GM12878 (cell line): ENCODE measurements around the gene TIMP2.

Experiments used
- ATF7 ChIP-seq: fragments of 450-650 bp; IDR thresholded peaks from 2 replicates; pipeline ENCODE4 v1.6.1; 2016; ENCODE audit warnings: low read depth, mild to moderate bottlenecking
- BACH1 ChIP-seq: fragments of 450-650 bp; IDR thresholded peaks from 2 replicates; pipeline ENCODE4 v1.6.1; 2017; ENCODE audit warnings: mild to moderate bottlenecking, borderline replicate concordance
- CEBPB ChIP-seq, 2 experiments: fragments of 150-350 bp in 1 of 2; IDR thresholded peaks; 2 replicates each; pipeline ENCODE4 v1.6.1; 2012 to 2014; ENCODE audit warnings: low read depth in 2 of 2, low read length in 2 of 2, borderline replicate concordance in 1 of 2, inconsistent platforms in 1 of 2
- CREM ChIP-seq: IDR thresholded peaks from 2 replicates; pipeline ENCODE4 v1.6.1; 2014; ENCODE audit warnings: antibody characterized with exemption, low read depth
- MYC ChIP-seq: IDR thresholded peaks from 2 replicates; pipeline ENCODE4 v1.6.1; 2011; ENCODE audit warnings: mild to moderate bottlenecking, low read length, moderate library complexity, inconsistent platforms; ENCODE audit not compliant: insufficient read depth, insufficient replicate concordance, insufficient read length, severe bottlenecking
- POLR2A ChIP-seq: IDR thresholded peaks from 2 replicates; pipeline ENCODE4 v1.6.1; 2011; ENCODE audit warnings: low read depth, mild to moderate bottlenecking, low read length
- RFX5 ChIP-seq: IDR thresholded peaks from 2 replicates; pipeline ENCODE4 v1.6.1; 2011; ENCODE audit warnings: low read depth, low read length, improper control_type of control experiment
- SP1 ChIP-seq: IDR thresholded peaks from one replicate; pipeline ENCODE4 v1.6.1; 2011; ENCODE audit warnings: low read depth, low read length
- TAF1 ChIP-seq: IDR thresholded peaks from 2 replicates; pipeline ENCODE4 v1.6.1; 2011; ENCODE audit warnings: mild to moderate bottlenecking, low read depth, low read length, borderline replicate concordance
- TF ChIP-seq, protein P1 (sequence below), 3 experiments: IDR thresholded peaks in 2 of 3; conservative IDR thresholded peaks in 1 of 3; 2 replicates each; pipeline ENCODE4 v1.5.1; 2011; ENCODE audit warnings: low read depth in 3 of 3, low read length in 3 of 3, mild to moderate bottlenecking in 3 of 3, control low read depth in 2 of 3, moderate library complexity in 2 of 3, inconsistent platforms in 1 of 3, mixed read lengths in 1 of 3; ENCODE audit not compliant: control insufficient read depth in 2 of 3, insufficient read depth in 1 of 3; ENCODE audit errors: extremely low read depth in 1 of 3
- TF ChIP-seq, protein P2 (sequence below): fragments of 450-650 bp; IDR thresholded peaks from 2 replicates; pipeline ENCODE4 v1.6.1; 2018; ENCODE audit warnings: borderline replicate concordance, mild to moderate bottlenecking; ENCODE audit not compliant: partially characterized antibody
- TF ChIP-seq, protein P3 (sequence below): IDR thresholded peaks from 2 replicates; pipeline ENCODE4 v1.6.1; 2011; ENCODE audit warnings: low read depth, low read length, improper control_type of control experiment, borderline replicate concordance
- TF ChIP-seq, protein P4 (sequence below): IDR thresholded peaks from 2 replicates; pipeline ENCODE4 v1.6.1; 2011; ENCODE audit warnings: mild to moderate bottlenecking, low read depth, low read length, moderate library complexity; ENCODE audit not compliant: insufficient replicate concordance

DNA sequence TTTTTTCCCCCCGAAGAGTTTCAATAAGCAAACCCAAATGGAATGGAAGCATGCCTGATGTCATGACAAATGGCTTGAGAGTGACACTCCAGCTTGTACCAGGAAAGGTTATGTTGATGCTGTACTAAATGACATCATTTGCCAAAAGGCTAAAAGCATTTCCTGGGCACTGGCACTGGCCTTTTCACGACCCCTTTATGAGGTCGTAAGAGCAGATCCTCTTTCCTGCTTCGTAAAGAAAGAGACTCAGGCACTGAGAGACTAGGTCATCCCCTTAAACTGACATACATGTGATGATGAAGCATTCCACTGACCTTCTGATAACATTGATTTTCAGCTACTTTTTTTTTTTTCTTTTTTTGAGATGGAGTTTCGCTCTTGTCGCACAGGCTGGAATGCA lies 52.7 kb downstream of the TIMP2 start:
- TF ChIP-seq MYC (no peak), POLR2A (no peak), BACH1 (no peak), RFX5 (no peak), ATF7 (no peak), CEBPB (IDR thresholded peaks at IDR 0.05; ENCODE audit: borderline replicate concordance in 1 of 2, low read depth in 2 of 2, low read length in 2 of 2) (no peak), TAF1 (no peak), SP1 (no peak), CREM (no peak)
- TF ChIP-seq, protein P1, sequence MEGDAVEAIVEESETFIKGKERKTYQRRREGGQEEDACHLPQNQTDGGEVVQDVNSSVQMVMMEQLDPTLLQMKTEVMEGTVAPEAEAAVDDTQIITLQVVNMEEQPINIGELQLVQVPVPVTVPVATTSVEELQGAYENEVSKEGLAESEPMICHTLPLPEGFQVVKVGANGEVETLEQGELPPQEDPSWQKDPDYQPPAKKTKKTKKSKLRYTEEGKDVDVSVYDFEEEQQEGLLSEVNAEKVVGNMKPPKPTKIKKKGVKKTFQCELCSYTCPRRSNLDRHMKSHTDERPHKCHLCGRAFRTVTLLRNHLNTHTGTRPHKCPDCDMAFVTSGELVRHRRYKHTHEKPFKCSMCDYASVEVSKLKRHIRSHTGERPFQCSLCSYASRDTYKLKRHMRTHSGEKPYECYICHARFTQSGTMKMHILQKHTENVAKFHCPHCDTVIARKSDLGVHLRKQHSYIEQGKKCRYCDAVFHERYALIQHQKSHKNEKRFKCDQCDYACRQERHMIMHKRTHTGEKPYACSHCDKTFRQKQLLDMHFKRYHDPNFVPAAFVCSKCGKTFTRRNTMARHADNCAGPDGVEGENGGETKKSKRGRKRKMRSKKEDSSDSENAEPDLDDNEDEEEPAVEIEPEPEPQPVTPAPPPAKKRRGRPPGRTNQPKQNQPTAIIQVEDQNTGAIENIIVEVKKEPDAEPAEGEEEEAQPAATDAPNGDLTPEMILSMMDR (IDR thresholded peaks at IDR 0.05 in 2 of 3, conservative IDR thresholded peaks at IDR 0.05 in 1 of 3; ENCODE audit: control insufficient read depth in 2 of 3, extremely low read depth in 1 of 3, insufficient read depth in 1 of 3, low read depth in 3 of 3, low read length in 3 of 3): no peak
- TF ChIP-seq, protein P2, sequence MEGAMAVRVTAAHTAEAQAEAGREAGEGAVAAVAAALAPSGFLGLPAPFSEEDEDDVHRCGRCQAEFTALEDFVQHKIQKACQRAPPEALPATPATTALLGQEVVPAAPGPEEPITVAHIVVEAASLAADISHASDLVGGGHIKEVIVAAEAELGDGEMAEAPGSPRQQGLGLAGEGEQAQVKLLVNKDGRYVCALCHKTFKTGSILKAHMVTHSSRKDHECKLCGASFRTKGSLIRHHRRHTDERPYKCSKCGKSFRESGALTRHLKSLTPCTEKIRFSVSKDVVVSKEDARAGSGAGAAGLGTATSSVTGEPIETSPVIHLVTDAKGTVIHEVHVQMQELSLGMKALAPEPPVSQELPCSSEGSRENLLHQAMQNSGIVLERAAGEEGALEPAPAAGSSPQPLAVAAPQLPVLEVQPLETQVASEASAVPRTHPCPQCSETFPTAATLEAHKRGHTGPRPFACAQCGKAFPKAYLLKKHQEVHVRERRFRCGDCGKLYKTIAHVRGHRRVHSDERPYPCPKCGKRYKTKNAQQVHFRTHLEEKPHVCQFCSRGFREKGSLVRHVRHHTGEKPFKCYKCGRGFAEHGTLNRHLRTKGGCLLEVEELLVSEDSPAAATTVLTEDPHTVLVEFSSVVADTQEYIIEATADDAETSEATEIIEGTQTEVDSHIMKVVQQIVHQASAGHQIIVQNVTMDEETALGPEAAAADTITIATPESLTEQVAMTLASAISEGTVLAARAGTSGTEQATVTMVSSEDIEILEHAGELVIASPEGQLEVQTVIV: no peak
- TF ChIP-seq, protein P3, sequence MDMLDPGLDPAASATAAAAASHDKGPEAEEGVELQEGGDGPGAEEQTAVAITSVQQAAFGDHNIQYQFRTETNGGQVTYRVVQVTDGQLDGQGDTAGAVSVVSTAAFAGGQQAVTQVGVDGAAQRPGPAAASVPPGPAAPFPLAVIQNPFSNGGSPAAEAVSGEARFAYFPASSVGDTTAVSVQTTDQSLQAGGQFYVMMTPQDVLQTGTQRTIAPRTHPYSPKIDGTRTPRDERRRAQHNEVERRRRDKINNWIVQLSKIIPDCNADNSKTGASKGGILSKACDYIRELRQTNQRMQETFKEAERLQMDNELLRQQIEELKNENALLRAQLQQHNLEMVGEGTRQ: no peak
- TF ChIP-seq, protein P4, sequence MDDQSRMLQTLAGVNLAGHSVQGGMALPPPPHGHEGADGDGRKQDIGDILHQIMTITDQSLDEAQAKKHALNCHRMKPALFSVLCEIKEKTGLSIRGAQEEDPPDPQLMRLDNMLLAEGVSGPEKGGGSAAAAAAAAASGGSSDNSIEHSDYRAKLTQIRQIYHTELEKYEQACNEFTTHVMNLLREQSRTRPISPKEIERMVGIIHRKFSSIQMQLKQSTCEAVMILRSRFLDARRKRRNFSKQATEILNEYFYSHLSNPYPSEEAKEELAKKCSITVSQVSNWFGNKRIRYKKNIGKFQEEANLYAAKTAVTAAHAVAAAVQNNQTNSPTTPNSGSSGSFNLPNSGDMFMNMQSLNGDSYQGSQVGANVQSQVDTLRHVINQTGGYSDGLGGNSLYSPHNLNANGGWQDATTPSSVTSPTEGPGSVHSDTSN: no peak
